ENCODE data around the gene RDH14.

Gene RDH14

GRCh38 chr2:18602298-18602697 is 41.8 kb upstream of the RDH14 start:
- H3K4me3 ChIP-seq (ENCODE audit: low read depth, low read length) = no peak overlapping the region
- DNase-seq (ENCODE audit: low read depth) = no peak
- TF ChIP-seq MYC (IDR thresholded peaks at IDR 0.05; ENCODE audit: low read depth, low read length) (no peak), MAX (IDR thresholded peaks at IDR 0.05; ENCODE audit: low read depth, low read length) (no peak), CTCF (IDR thresholded peaks at IDR 0.05; ENCODE audit: low read depth, low read length) (no peak), POLR2A (IDR thresholded peaks at IDR 0.05; ENCODE audit: extremely low read depth, insufficient read length) (no peak)

- no peak for DNase-seq (ENCODE audit: low read depth)
- H3K4me3 ChIP-seq (ENCODE audit: low read depth, low read length) = no peak overlapping the region
- TF ChIP-seq POLR2A (IDR thresholded peaks at IDR 0.05; ENCODE audit: extremely low read depth, insufficient read length) (no peak), MAX (IDR thresholded peaks at IDR 0.05; ENCODE audit: low read depth, low read length) (no peak)
These were observed 39.8 kb upstream of the RDH14 start for GRCh38 chr2:18600255-18600613.

- H3K4me3 ChIP-seq (ENCODE audit: low read depth, low read length) = no peak overlapping the region
- no peak for TF ChIP-seq MYC (IDR thresholded peaks at IDR 0.05; ENCODE audit: low read depth, low read length)
- no peak for DNase-seq (ENCODE audit: low read depth)
These were observed 39.2 kb upstream of the RDH14 start for GRCh38 chr2:18599509-18600254.

- no peak for TF ChIP-seq MYC (IDR thresholded peaks at IDR 0.05; ENCODE audit: low read depth, low read length)
- TF ChIP-seq MAX (IDR thresholded peaks at IDR 0.05; ENCODE audit: low read depth, low read length) = no peak
- H3K4me3 ChIP-seq (ENCODE audit: low read depth, low read length) = no peak overlapping the region
- no peak for DNase-seq (ENCODE audit: low read depth)
These were observed 38.5 kb upstream of the RDH14 start for GRCh38 chr2:18598848-18599484.

- H3K4me3 ChIP-seq (ENCODE audit: low read depth, low read length) = no peak overlapping the region
- no peak for DNase-seq (ENCODE audit: low read depth)
- no peak for TF ChIP-seq CTCF (IDR thresholded peaks at IDR 0.05; ENCODE audit: low read depth, low read length)
- TF ChIP-seq POLR2A (IDR thresholded peaks at IDR 0.05; ENCODE audit: extremely low read depth, insufficient read length) = no peak
- no peak for TF ChIP-seq MAX (IDR thresholded peaks at IDR 0.05; ENCODE audit: low read depth, low read length)
- TF ChIP-seq MYC (IDR thresholded peaks at IDR 0.05; ENCODE audit: low read depth, low read length) = no peak
These were observed 37.2 kb upstream of the RDH14 start for GRCh38 chr2:18597618-18598017.

GRCh38 chr2:18596993-18597392 is 36.5 kb upstream of the RDH14 start:
- no peak for DNase-seq (ENCODE audit: low read depth)
- no peak for TF ChIP-seq CTCF (IDR thresholded peaks at IDR 0.05; ENCODE audit: low read depth, low read length)
- no peak for TF ChIP-seq MYC (IDR thresholded peaks at IDR 0.05; ENCODE audit: low read depth, low read length)
- TF ChIP-seq MAX (IDR thresholded peaks at IDR 0.05; ENCODE audit: low read depth, low read length) = no peak
- no peak for TF ChIP-seq POLR2A (IDR thresholded peaks at IDR 0.05; ENCODE audit: extremely low read depth, insufficient read length)

GRCh38 chr2:18593496-18593895 is 33.0 kb upstream of the RDH14 start:
- TF ChIP-seq MYC (IDR thresholded peaks at IDR 0.05; ENCODE audit: low read depth, low read length) (no peak), CTCF (IDR thresholded peaks at IDR 0.05; ENCODE audit: low read depth, low read length) (no peak), MAX (IDR thresholded peaks at IDR 0.05; ENCODE audit: low read depth, low read length) (no peak)
- no peak for DNase-seq (ENCODE audit: low read depth)

More at GRCh38 chr2:18596993-18597392, 36.5 kb upstream of the RDH14 start:
- no peak overlapping the region for H3K4me3 ChIP-seq (ENCODE audit: low read depth, low read length)

More at GRCh38 chr2:18593496-18593895, 33.0 kb upstream of the RDH14 start:
- H3K4me3 ChIP-seq (ENCODE audit: low read depth, low read length) = no peak overlapping the region

Measured in NB4 (cell line).